NOMO-1 treated with DMSO at 0.1 percent for 48 hours (cell line): ENCODE data around the gene UBE2D4.
A peak's percentile ranks its signal among the peaks of the same experiment; 100 is the strongest.
"Not testable (repeated sequence)": the region's sequence is repeated elsewhere in the genome, so short reads cannot be mapped to it uniquely, and the experiment has no call there.

Source experiments
- DNase-seq: peaks from one replicate; lab custom pipeline; 2025; ENCODE audit not compliant: unreplicated experiment; lab: John Stamatoyannopoulos, UW

Gene UBE2D4

GRCh38 chr7:43960933-43961332, 34.7 kb downstream of the UBE2D4 start:
- DNase-seq: no peak

GRCh38 chr7:43966392-43966791, 40.2 kb downstream of the UBE2D4 start:
- DNase-seq: not testable (repeated sequence)

GRCh38 chr7:43968172-43969040, 42.2 kb downstream of the UBE2D4 start:
- not testable (repeated sequence) for DNase-seq

GRCh38 chr7:43969586-43969985, 43.4 kb downstream of the UBE2D4 start:
- not testable (repeated sequence) for DNase-seq

- not testable (repeated sequence) for DNase-seq
These were observed 44.5 kb downstream of the UBE2D4 start for GRCh38 chr7:43970698-43971097.

- not testable (repeated sequence) for DNase-seq
These were observed 47.9 kb downstream of the UBE2D4 start for GRCh38 chr7:43974033-43974573.

GRCh38 chr7:43974725-43975482, 48.7 kb downstream of the UBE2D4 start:
- DNase-seq: not testable (repeated sequence)

- DNase-seq: no peak
These were observed 51.3 kb downstream of the UBE2D4 start for GRCh38 chr7:43977525-43977924.

GRCh38 chr7:43978102-43978501, 51.9 kb downstream of the UBE2D4 start:
- not testable (repeated sequence) for DNase-seq

GRCh38 chr7:43982848-43983247, 56.6 kb downstream of the UBE2D4 start:
- DNase-seq: not testable (repeated sequence)

- not testable (repeated sequence) for DNase-seq
These were observed 57.5 kb downstream of the UBE2D4 start for GRCh38 chr7:43983736-43984135.

- DNase-seq: peak; percentile 17
These were observed 59.9 kb downstream of the UBE2D4 start for GRCh38 chr7:43985904-43986864.

- not testable (repeated sequence) for DNase-seq
These were observed 61.2 kb downstream of the UBE2D4 start for GRCh38 chr7:43987476-43987875.

- DNase-seq: not testable (repeated sequence)
These were observed 63.9 kb downstream of the UBE2D4 start for GRCh38 chr7:43990011-43990585.

GRCh38 chr7:43990829-43991228, 64.6 kb downstream of the UBE2D4 start:
- not testable (repeated sequence) for DNase-seq

- peak; percentile 14 for DNase-seq
These were observed 66.7 kb downstream of the UBE2D4 start for GRCh38 chr7:43992896-43993295.

- DNase-seq: not testable (repeated sequence)
These were observed 68.4 kb downstream of the UBE2D4 start for GRCh38 chr7:43994681-43995080.

GRCh38 chr7:43997532-43997931, 71.3 kb downstream of the UBE2D4 start, which contains the start of gene SPDYE1:
SPDYE1 (plus strand) TSS chr7:43997897; CDS start chr7:43999950, 2,053 bp downstream.
- not testable (repeated sequence) for DNase-seq
